AG20443 (cell line): ENCODE data around the gene TOMM6.

ENCODE experiments used
- DNase-seq: peaks from one replicate; pipeline ENCODE4 v3.0.0; 2012; ENCODE audit warnings: low spot score, mixed read lengths

TOMM6 gene

GRCh38 chr6:41823178-41823577 lies 35.7 kb downstream of the TOMM6 start:
- no peak for DNase-seq

DNA sequence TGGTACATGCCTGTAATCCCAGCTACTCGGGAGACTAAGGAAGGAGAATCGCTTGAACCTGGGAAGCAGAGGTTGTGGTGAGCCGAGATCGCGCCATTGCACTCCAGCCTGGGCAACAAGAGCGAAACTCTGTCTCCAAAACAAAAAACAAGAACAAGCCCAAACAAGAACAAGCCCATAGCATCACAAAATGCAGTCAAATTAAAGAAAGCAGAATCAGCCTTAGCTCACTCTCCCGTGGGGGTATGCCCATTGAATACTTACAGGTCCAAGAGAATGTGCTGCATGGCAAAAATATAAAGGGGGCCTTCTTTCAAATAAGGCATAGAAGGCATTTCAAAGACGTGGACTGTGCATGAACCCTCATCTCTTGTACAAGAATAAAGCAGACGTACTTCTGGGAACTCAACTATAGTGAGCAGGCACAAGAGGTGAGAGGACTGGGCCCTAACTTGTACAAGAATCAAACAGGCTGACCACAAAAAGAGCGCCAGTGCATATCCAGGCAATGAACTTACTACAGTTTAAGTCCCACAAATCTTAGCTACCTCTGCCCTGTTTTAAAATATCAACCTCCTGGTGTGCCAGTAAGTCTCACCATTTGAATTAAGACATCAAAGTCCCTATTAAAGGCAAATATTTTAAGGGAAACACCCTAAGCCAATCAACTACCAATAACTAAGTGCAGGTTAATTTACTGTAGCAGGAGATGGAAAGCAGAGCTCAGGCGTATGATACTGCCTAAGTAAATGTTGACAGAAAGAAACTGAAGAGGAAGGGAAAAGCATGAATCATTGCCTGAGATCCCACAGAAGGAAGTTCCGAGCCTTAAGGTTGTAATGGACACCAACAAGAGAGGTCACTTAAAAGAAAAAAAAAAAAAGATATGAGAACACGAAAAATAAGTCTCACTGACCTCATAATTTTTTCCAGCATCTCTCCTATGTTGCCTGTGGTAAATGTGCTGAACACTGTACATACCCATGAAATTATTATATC lies 37.4 kb downstream of the TOMM6 start:
- DNase-seq: no peak

DNA sequence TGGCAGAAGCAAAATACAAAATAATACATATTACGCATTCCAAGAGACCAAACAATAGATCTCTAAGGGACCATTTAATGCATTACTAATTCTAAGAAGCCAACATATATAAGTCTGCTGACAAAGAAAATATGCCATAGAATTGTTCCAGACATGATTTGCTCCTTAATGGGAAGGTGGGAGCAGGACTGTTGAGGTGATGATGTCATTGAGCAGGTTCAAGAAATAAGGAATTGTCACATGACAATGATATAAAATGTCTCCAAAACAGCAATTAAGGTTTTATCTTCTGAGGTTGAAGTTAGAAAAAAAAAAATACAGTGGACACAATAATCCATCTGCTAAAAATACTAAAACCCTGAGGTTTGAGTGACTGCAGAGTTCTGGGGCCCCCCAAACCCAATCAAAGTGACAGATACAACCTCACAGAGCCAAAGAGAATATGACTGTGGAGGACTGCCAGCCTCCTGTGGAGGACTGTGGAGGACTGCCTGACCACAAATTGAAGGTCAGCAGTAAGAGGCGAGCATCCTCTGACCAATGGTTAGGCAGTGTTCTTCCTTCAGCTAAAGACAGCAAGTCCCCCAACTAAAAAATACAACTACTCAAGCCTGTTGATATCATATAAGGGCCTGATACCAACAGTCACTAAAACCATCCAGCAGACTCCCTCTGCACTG lies 39.0 kb downstream of the TOMM6 start:
- DNase-seq: no peak

DNA sequence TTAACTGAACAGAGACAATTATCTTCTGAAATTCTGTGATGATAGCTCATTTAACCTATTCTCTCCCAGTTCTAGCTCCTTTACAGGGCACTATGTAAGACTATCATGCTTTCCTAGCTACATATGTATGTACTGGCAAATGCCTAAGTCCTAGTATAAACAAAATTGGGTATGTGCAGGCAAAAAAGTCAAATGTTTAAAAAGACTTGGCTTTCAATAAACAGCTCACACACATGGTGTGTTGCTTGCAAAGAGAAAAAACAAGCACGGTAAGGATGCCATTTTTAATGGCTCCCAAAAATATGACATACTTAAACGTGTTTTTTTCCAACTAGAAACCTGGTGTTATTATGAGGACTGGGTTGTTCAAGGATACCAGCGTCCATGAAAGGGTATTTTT lies 44.8 kb downstream of the TOMM6 start:
- DNase-seq: no peak

GRCh38 chr6:41836022-41836659 lies 48.6 kb downstream of the TOMM6 start:
- DNase-seq: no peak

DNA sequence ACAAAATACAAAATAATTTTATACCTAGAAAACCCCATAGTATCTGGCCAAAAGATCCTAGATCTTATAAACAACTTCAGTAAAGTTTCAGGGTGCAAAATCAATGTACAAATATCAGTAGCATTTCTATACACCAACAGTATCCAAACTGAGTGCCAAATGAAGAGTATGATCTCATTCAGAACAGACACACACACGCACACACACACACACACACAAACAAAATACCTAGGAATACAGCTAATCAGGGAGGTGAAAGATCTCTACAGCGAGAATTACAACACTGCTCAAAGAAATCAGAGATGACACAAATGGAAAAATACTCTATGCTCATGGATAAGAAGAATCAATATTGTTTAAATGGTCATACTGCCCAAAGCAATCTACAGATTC lies 49.2 kb downstream of the TOMM6 start:
- no peak for DNase-seq
